GM10266 (cell line): ENCODE data around the gene RPL22.

Experiments used
- DNase-seq: peaks from one replicate; pipeline ENCODE4 v3.0.0; 2012; ENCODE audit errors: extremely low spot score
- CTCF ChIP-seq: IDR thresholded peaks from 2 replicates; pipeline ENCODE4 v1.5.1; 2012; ENCODE audit warnings: mild to moderate bottlenecking, low read depth; ENCODE audit not compliant: control insufficient read depth, insufficient read depth; ENCODE audit errors: missing control alignments

The RPL22 gene

DNA sequence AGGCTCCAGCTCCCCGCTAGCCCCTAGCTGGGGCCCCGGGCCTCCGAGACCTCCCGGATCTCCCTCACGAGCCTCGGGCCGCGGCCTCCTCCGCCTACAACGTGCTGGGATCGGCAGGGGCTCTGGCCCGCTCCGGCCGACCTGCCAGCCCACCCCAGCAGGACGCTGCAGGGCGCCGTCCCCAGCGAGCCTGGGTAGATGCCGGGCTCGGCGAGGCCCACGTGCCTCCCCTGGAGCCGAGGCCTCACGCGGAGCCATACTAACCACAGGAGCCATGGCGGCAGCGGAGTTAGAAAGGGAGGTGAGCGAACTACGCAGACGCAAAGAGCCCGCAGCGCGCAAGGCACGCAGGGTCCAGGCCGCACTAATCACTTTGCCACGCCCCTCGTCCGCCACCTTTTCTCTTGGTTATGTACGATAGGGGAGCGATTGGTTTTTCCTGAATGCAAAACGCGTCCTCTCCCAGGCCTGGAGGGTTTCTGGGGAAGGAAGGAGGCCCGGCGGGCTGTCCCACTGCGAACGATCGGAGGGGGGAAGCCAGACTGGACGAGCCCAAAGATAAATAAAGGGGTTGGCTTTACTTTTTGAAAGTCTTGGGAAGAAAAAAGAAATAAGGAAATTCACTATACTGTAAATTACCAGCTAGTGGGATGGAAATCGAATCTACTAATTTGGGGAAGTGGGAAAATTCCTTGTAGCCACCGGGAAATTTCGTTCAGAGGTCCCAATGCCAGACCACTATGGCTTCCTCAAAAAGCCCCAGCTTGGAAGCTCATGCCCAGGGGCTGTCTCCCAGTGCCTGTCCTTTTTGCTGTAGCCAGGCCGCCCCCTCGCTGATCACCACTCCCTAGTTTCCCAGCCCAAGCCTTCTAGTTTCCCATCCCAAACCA, at the start of gene RPL22:
Gene RPL22 (minus strand): TSS at position 298 of the 890 bp plus-strand sequence. CDS start 22 bp downstream, at position 276.
- no peak for TF ChIP-seq CTCF
- peak; percentile 93 for DNase-seq

DNA sequence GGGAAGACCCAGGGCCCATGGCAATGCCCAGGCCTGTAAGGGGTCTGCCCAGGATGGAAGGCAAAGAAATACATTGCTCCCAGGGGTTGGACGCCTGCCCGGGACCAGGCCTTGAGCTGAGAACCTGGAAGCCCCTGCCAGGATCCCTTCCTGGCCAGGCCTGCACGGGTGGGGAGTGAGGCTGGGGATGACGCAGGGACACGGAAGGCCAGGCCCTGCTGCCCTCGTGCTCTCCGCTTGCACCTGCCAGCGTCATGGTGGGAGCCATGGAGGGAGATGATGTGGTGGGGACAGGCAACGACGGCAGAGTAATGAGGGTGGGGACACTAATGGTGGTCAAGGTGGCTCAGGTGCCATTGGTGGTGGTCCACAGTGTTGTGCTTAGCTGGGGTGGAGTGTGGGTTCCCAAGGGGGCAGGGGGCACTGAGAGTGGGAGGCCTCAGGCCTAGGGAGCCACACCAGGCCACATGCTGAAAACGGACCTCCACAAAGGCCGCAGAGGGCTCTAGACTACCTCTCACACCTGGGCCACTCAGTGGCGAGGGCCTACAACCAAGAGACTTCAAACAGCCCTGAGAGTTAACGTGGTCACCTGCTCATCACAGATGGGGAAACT, 48.9 kb upstream of the RPL22 start:
- TF ChIP-seq CTCF = no peak
- no peak for DNase-seq

- no peak for DNase-seq
- no peak for TF ChIP-seq CTCF
Observed at GRCh38 chr1:6247651-6248050, 48.3 kb upstream of the RPL22 start.

GRCh38 chr1:6246497-6247467, 47.4 kb upstream of the RPL22 start:
- peak; percentile 93 for DNase-seq
- peak; percentile 90 for TF ChIP-seq CTCF

- TF ChIP-seq CTCF = peak; percentile 0
- DNase-seq = peak; percentile 83
Observed at GRCh38 chr1:6245869-6246496, 46.6 kb upstream of the RPL22 start.

- peak; percentile 94 for DNase-seq
- peak; percentile 95 for TF ChIP-seq CTCF
Observed at GRCh38 chr1:6245086-6245868, 45.9 kb upstream of the RPL22 start.
